ENCODE results near the gene THTPA.
"Not testable (repeated sequence)": the region's sequence is repeated elsewhere in the genome, so short reads cannot be mapped to it uniquely, and the experiment has no call there.

The THTPA gene

DNA sequence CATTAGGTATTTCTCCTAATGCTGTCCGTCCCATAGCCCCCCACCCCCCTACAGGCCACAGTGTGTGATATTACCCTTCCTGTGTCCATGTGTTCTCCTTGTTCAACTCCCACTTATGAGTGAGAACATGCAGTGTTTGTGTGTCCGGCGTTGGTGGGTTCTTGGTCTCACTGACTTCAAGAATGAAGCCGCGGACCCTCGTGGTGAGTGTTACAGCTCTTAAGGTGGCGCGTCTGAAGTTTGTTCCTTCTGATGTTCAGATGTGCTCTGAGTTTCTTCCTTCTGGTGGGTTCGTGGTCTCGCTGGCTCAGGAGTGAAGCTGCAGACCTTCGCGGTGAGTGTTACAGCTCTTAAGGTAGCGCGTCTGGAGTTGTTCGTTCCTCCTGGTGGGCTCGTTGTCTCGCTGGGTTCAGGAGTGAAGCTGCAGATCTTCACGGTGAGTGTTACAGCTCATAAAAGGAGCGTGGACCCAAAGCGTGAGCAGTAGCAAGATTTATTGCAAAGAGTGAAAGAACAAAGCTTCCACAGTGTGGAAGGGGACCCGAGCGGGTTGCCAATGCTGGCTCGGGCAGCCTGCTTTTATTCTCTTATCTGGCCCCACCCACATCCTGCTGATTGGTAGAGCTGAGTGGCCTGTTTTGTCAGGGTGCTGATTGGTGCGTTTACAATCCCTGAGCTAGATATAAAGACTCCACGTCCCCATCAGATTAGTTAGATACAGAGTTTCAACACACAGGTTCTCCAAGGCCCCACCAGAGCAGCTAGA lies 27.9 kb downstream of the THTPA start:
- not testable (repeated sequence) for DNase-seq (ENCODE audit: low read depth in 2 of 2)

DNA sequence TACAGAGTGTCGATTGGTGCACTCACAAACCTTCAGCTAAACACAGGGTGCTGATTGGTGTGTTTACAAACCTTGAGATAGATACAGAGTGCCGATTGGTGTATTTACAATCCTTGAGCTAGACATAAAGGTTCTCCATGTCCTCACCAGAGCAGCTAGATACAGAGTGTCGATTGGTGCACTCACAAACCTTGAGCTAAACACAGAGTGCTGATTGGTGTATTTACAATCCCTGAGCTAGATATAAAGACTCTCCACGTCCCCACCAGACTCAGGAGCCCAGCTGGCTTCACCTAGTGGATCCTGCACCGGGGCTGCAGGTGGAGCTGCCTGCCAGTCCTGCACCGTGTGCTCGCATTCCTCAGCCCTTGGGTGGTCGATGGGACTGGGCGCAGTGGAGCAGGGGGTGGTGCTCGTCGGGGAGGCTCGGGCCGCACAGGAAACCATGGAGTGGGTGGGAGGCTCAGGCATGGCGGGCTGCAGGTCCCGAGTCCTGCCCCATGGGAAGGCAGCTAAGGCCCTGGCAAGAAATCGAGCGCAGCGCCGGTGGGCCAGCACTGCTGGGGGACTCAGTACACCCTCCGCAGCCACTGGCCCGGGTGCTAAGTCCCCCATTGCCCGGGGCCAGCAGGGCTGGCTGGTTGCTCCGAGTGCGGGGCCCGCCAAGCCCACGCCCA lies 28.6 kb downstream of the THTPA start:
- not testable (repeated sequence) for DNase-seq (ENCODE audit: low read depth in 2 of 2)

DNA sequence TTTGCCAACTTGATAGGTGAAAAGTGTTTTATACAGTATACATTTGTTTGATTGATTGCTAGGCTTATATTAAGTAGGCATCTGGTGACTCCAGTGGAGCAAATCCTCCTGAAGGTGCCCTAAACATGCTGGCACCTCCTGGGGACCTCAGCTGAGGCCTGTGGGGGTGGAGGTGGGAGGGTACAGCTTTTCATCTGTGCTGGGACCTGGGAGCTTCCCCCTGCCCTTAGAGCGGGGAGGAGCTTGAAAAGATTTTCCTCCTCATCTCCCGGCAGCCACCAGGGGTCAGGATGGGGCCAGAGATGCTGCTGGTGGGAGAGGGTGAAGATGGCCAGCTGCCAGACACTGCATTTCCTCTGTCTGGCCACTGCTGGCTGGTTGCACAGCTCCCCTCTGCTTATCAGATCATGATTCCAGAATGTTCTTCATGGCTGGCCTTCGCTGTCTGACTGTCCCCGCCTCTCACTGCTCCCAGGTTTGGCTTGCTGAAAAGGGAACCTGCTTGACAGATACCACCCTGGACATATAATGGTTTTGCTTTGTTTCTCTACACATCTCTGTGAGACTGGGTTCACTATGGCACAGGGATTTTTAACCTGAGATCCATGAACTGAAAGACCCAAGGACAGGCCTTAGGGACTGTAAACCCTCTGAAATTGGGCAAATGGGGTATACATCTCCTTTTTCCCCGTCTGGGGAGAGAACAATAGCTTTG lies 33.0 kb downstream of the THTPA start:
- peak; percentile 42 to 53 for DNase-seq (ENCODE audit: low read depth in 2 of 2)

DNA sequence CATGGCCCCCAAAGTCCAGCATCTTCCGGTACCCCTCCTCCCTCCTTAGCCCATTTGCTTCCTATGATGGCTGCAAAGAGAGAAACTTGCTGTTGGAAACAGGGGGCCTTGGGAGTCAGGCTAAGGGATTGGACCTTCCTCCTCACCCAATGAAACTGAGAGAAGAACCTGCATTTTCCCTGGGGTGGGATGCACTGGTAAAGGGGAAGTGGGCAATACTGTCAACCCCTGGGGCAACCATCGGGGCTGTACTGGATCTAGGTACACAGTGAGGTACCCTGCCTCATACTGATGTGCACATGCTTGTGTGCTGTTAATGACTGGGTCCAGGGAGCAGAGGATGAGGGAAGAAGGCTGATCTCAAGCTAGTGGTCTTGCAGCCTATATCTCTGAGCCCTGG lies 33.5 kb downstream of the THTPA start:
- DNase-seq (ENCODE audit: low read depth in 2 of 2) = no peak

DNA sequence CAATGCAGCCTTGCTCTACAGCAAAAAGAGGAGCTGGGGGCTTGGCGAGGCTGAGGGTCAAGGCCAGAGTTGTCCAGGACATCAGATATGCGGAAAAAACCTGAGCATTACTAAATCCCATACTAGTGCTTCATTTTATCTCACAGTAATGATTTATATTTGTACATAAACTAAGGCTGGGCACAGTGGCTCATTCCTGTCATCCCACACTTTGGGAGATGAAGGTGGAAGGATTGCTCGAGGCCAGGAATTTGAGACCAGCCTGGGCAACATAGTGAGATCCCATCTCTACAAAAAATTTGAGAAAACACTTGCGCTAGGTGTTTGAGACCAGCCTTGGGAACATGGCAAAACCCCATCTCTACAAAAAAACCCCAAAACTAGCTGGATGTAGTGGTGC lies 34.1 kb downstream of the THTPA start:
- no peak for DNase-seq (ENCODE audit: low read depth in 2 of 2)

DNA sequence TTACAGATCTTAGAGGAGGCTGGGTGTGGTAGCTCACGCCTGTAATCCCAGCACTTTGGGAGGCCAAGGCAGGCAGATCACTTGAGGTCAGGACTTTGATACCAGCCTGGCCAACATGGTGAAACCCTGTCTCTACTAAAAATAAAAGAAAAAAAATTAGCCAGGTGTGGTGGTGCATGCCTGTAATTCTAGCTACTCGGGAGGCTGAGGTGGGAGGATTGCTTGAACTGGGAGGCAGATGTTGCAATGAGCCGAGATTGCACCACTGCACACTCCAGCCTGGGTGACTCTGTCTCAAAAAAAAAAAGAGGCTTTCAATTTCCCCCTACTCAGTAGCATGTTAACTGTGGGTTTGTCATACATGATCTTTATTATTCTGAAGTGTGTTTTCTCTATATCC lies 38.1 kb downstream of the THTPA start:
- not testable (repeated sequence) for DNase-seq (ENCODE audit: low read depth in 2 of 2)

DNA sequence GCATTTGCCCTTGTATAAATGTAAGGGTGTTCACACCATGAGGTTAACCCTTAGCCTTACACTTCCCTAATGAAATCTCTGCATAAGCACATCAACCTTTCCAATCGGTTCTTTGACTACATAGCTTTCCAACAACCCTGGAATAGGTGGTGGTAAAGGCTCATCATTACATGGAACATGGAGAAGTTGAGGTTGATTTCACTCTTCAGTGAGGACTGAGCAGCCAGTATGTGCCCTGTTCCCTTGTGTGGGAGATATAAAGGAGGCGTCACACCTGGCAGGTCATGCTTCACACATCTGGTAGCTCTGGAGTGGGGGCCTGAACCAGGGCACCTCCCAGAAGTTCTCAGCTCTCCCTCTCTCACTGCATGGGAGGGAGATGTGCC lies 44.2 kb downstream of the THTPA start:
- DNase-seq (ENCODE audit: low read depth in 2 of 2) = no peak

DNA sequence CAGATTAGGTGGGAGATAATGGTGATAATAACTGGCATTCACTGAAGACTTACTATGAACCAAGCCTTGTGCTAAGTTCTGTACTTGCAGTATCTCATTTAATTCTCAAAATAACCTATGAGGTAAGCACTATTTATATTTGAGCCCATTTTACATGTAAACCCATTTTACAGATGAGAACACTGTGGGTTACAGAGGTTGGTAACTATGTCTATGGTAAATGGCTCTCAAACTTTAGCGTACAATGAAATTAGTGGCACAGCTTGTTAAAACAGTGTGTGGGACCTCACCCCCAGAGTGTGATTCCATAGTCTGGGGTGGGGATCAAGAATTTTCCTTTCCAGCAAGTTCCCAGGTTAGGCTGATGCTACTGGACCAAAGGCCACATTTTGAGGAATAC lies 44.7 kb downstream of the THTPA start:
- no peak for DNase-seq (ENCODE audit: low read depth in 2 of 2)

DNA sequence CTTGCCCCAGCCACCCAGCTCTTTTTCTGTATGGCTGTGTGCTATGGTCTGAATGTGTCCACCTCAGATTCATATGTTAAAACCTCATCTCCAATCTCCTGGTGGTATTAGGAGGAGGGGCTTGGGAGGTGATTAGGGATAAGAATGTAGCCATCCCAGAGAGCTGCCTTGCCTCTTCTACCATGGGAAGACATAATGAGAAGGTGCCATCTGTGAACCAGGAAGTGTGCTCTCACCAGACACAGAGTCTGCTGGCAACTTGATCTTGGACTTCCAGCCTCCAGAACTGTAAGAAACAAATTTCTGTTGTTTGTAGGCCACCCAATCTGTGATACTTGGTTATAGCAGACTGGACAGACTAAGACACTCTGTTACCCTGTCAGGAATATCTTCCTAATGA lies 45.4 kb downstream of the THTPA start:
- DNase-seq (ENCODE audit: low read depth in 2 of 2) = no peak

DNA sequence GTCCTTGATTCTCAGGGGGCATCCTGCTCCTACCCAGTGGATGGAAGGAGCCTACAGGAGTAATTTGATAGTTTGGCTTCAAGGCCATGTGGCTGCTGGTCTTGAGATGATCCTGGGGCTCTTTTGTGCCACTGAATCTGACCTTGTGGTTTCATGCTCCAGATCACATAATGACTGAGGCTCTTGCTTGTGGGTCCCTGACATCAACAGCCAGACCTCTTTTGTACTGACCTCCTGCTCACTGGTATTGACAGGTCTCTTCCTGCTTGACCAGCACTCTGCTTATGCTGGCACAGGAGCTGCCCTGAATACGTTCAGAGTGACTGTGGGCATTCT lies 45.7 kb downstream of the THTPA start:
- no peak for DNase-seq (ENCODE audit: low read depth in 2 of 2)

DNA sequence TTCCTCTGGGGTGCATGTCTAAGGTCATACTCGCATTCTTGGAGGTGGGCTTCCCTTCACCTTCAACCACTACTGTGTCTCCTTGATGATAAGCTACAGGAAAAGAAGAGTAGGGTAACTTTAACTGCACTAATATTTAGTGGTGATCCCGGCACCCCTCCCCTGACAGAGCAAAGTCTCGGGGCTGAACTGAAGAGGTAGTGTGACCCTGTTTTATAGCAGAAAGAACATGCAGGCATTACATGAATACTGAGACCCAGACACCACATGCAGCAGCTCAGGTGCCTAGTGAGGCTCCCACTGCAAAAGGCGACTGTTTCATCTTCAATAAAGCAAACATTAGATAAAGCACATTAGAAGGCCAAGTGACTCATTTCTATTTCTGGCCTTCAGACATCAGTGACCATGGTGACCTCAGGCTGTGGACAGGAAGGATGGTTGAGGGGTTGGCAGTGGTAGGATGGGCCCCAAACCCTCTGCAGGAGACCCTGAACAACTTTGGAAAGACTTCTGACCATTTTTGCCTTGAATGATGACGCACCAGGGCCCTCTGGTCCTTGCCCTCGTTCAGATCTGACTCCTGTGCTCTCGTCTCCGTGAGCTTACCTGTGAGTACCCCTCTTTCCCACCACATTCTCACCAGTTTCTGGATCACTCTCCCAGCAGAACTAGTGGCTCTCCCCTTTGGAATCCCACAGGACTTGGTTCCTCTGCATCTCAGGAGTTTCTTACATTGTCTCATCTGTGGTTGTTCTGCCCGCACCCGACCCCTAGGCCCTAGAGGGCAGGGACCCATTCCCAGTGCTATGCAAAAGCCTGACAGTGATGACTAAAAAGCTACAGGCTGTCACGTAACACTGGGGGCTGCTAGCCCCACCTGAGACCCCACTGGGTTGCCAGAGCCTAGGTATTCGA lies 46.4 kb downstream of the THTPA start:
- DNase-seq (ENCODE audit: low read depth in 2 of 2) = no peak

DNA sequence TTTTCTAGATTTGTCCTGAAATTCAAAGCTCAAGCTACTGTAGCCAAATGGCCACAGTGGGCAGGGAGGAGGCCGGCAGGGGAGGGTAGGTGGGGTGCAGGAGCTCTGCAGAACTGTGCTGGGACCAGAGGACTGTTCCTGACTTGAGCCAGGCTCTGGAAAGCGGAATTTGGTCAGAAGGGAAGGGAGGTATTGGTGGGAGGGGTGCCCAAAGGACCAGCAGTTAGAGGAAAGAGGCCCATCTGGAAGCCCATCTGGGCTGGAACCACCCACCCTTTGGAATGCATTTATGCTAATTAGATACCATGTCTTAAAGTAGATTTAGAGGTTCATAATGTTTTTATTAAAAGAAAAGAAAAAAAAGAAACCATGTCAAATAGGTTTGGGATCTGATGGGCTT lies 47.0 kb downstream of the THTPA start:
- DNase-seq (ENCODE audit: low read depth in 2 of 2) = no peak

DNA sequence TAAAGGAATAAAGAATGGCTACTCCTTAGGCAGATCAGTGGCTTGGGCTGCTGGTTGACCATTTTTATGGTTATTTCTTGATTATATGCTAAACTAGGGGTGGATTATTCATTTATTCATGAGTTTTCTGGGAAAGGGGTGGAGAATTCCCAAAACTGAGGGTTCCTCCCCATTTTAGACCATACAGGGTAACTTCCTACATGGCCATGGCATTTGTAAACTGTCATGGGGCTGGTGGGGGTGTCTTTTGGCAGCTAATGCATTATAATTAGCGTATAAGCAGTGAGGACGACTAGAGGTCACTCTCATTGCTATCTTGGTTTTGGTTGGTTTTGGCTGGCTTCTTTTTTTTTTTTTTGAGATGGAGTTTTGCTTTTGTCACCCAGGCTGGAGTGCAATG lies 48.1 kb downstream of the THTPA start:
- DNase-seq (ENCODE audit: low read depth in 2 of 2) = no peak

DNA sequence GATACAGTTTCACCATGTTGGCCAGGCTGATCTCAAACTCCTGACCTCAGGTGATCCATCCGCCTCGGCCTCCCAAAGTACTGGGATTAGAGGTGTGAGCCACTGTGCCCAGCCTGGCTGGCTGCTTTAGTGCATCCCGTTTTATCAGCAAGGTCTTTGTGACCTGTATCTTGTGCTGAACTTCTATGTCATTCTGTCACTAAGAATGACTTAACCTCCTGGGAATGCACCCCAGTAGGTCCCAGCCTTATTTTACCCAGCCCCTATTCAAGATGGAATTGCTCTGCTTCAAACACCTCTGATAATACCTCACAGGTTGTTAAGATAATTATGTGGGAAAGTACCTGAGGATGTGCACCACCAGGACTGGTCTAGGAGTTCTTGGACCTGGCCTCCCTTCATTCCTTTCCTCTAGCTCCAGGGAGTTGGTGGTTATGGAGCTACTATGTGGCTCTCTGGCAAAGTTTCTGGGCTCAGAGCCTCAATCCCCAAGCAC lies 48.7 kb downstream of the THTPA start:
- DNase-seq (ENCODE audit: low read depth in 2 of 2) = no peak

DNA sequence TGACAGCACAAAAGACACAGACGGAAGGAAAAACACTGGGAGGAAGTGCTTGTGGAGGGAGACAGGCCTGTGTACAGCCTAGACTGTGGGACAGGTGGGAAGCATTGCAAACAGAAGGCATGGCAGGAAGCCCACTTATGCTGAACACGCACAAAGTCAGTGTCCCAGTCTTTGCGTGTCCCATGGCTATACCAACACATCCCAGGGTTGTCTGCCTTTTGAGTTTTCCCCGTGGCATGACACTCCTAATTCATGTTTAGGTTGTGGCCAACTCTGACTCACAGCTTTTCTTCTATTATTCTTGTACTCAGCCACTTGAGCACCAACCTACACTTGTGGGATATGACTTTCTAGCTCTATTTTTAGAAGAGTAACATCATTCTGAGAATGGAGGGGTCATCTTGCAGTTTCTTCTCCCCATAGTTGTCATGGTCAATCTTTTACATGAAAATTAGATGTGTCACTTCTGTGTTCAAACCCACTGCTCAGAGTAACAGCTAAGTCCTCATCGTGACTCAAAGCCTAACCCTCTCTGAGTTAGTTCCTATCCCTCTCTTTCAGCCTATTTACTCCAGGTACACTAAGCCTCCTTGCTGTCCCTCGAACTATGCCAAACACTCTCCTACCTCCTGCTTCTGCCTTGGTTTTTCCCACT lies 50.0 kb downstream of the THTPA start:
- no peak for DNase-seq (ENCODE audit: low read depth in 2 of 2)

DNA sequence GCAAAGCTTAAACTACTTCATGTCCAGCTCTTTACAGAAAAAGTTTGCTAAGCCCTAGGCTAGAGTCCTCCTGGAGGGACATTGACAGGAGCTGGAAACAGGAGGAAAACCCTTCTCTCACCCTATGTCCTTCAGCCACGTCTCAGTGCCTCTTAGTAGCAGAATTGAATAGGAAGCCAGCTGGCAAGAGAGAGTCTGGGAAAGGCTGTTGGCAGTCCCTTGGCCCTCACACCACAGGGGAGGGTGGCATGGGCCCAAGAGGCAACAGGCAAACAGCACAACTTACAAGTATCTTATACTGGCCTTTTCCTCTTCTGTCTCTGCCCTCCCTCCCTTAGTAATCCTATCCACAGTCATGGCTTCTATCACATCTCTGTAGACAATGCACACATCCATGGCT lies 52.4 kb downstream of the THTPA start:
- DNase-seq (ENCODE audit: low read depth in 2 of 2) = no peak

DNA sequence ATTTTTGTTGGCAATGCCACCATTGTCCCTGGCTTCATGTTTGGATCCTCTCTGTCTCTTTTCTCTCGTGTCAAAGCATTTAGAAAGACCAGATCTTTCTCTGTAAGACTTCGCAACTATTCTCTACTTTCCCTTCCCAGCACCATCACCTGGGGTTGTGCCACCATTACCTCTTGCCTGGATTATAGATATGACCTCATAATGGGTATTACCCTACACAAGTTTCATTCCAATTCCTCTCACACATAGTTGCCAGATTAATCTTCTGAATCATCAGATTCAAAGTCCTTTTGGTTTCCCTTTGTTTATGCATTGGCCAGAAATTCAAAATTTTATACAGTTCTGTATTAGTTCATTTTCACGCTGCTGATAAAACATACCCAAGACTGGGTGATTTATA lies 52.9 kb downstream of the THTPA start:
- DNase-seq (ENCODE audit: low read depth in 2 of 2) = no peak

DNA sequence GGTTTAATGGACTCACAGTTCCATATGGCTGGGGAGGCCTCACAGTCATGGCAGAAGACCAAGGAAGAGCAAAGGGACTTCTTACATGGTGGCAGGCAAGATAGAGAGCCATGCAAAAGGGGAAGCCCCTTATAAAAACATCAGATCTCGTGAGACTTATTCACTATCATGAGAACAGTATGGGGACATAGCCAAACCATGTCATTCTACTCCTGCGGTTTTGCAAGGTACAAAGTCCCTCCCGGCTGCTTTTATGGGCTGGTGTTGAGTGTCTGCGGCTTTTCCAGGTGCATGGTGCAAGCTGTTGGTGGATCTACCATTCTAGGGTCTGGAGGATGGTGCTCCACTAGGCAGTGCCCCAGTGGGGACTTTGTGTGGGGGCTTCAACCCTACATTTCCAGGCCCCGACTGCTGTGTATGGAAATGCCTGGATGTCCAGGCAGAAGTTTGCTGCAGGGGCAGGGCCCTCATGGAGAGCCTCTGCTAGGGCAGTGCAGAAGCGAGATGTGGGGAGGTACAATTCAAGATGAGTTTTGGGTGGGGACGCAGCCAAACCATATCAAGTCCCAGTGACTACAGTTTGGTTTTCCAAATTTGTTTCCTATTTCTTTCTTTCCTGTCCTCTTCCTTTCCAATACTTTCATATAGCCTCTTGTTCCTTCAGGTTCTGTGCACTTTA lies 53.5 kb downstream of the THTPA start:
- DNase-seq (ENCODE audit: low read depth in 2 of 2) = not testable (repeated sequence)
